Stomach (tissue), 9 donors: ENCODE data around the gene FRMD4B. TPM values are rescaled to one million over a fixed set of nuclear protein-coding genes. Genes with fewer than 3 reads are reported as not detected.

ENCODE experiments used
- DNase-seq, 2 donors: peaks; one replicate each; pipeline versions ENCODE4 v3.0.0 to v3.0.0-alpha.2; 2013 to 2019
- H3K27ac ChIP-seq, 5 donors: fragments of 200-600 bp in 4 of 5; sonication (generic) in 4 of 5; one replicate each; pipeline ENCODE4 v1.5.1; 2013 to 2019; ENCODE audit warnings: mild to moderate bottlenecking in 1 of 5, moderate library complexity in 1 of 5
- H3K27me3 ChIP-seq, 3 donors: fragments of 200-600 bp; sonication (generic); one replicate each; pipeline ENCODE4 v1.5.1; 2017 to 2019; ENCODE audit warnings: mixed run types in 1 of 3
- H3K36me3 ChIP-seq, 4 donors: fragments of 200-600 bp; sonication (generic); 1 replicate in 3 of 4; 2 replicates in 1 of 4; pipeline ENCODE4 v1.5.1; 2016 to 2019
- H3K4me1 ChIP-seq, 4 donors: fragments of 200-600 bp; sonication (generic); one replicate each; pipeline ENCODE4 v1.5.1; 2016 to 2019
- H3K4me3 ChIP-seq, 4 donors: fragments of 200-600 bp; sonication (generic) in 3 of 4; one replicate each; pipeline ENCODE4 v1.5.1; 2016 to 2019; ENCODE audit warnings: mild to moderate bottlenecking in 1 of 4
- H3K9me3 ChIP-seq, 4 donors: fragments of 200-600 bp; sonication (generic); one replicate each; pipeline ENCODE4 v1.5.1; 2016 to 2019
- CTCF ChIP-seq, 7 experiments: fragments of 450-650 bp in 4 of 7; fragments of 200-600 bp in 3 of 7; sonication (generic) in 3 of 7; IDR thresholded peaks; one replicate each; pipeline ENCODE4 v1.5.1; 2016 to 2019; ENCODE audit warnings: antibody characterized with exemption in 7 of 7, control low read depth in 2 of 7, mild to moderate bottlenecking in 1 of 7
- EP300 ChIP-seq: sonication (generic); formaldehyde crosslinking; IDR thresholded peaks from one replicate; pipeline ENCODE4 v1.6.1; 2017; ENCODE audit warnings: antibody characterized with exemption
- POLR2A ChIP-seq, 4 donors: fragments of 450-650 bp; IDR thresholded peaks; one replicate each; pipeline ENCODE4 v1.6.1; 2016; ENCODE audit warnings: antibody characterized with exemption in 4 of 4, control low read depth in 2 of 4, mild to moderate bottlenecking in 1 of 4, moderate library complexity in 1 of 4
- POLR2AphosphoS5 ChIP-seq, 3 donors: sonication (generic); formaldehyde crosslinking; IDR thresholded peaks; one replicate each; pipeline ENCODE4 v1.6.1; 2016; ENCODE audit warnings: antibody characterized with exemption in 3 of 3
- WGBS, 5 donors: extraction: QIAGEN DNeasy Blood & Tissue Kit in 3 of 5; methylation state at CpG; one replicate each; pipeline versions ENCODE4 v1.1.5 to v1.1.7; 2013 to 2018; 5-methylcytosine and 5-hydroxymethylcytosine counted together
- intact Hi-C: fragments of 100-400 bp; cut with DNase I; formaldehyde crosslinking; loops from one replicate; pipeline ENCODE4 v1.15.1; 2023; ENCODE audit warnings: low total_unique reads
- polyA plus RNA-seq, 3 donors: library from polyadenylated mRNA; stranded (reverse); fragments of 200-250 nt; gene quantifications; one replicate each; pipeline ENCODE4 v1.2.3, GENCODE V29; 2013
- total RNA-seq, 5 donors: library from RNA; depleted of rRNA; stranded (reverse); fragments of >200 nt; gene quantifications; one replicate each; pipeline versions ENCODE4 v1.1.0 to v1.2.3, GENCODE V29; 2014 to 2016
- donor health status: healthy with polysubstance abuse.
- donor health status: Bipolar disorder and iron deficiency.
- donor health status: healthy.

FRMD4B gene
- total and polyA plus RNA-seq, 8 donors, result 5.2 to 35.6 (median 21.0) TPM

GRCh38 chr3:69420781-69421520 lies 35.1 kb upstream of the FRMD4B start:
- intact Hi-C loops, result no loop called here
- no peak overlapping the region for H3K27ac ChIP-seq

DNA sequence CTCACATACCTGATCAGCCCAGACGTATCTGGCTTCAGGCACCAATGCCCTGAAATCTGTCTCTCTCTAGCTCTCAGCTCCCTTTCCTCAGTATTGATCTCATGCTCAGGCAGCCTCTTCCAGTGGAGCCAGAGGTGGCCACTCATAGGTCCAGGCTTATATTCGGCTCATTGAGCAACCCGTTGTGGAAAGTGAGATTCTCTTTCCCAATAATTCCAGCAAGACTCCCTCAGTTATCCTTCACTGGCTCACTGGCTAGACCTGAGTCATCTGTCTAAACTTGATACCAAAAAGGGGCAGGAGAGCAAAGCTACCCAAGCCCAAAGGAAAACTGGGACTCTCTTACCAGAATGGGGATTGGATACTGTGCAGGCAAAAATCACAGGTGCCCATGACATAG lies 33.4 kb upstream of the FRMD4B start:
- Histone ChIP-seq H3K36me3 (no peaks in the 10 kb centered on the region), H3K4me1 (no peaks in the 10 kb centered on the region), H3K27ac (no peak overlapping the region), H3K9me3 (no peaks in the 10 kb centered on the region), H3K27me3 (no peaks in the 10 kb centered on the region), H3K4me3 (no peak overlapping the region)
- intact Hi-C loops, result no loop called here
- WGBS, 5 donors, result 71 to 99% (median 89%) methylated on average over 3 of the region's 3 CpGs
- TF ChIP-seq POLR2A (IDR thresholded peaks at IDR 0.05) (no peak), EP300 (no peak), POLR2AphosphoS5 (IDR thresholded peaks at IDR 0.05) (no peak), CTCF (IDR thresholded peaks at IDR 0.05) (no peak)
- DNase-seq, result no peak

More at GRCh38 chr3:69420781-69421520, 35.1 kb upstream of the FRMD4B start:
- Histone ChIP-seq H3K4me1 (no peaks in the 10 kb centered on the region), H3K27me3 (no peaks in the 10 kb centered on the region), H3K9me3 (no peaks in the 10 kb centered on the region), H3K36me3 (no peaks in the 10 kb centered on the region), H3K4me3 (no peak overlapping the region)
- no peak for TF ChIP-seq EP300
- no peak for TF ChIP-seq POLR2A (IDR thresholded peaks at IDR 0.05)
- TF ChIP-seq POLR2AphosphoS5 (IDR thresholded peaks at IDR 0.05), result no peak
- no peak for TF ChIP-seq CTCF (IDR thresholded peaks at IDR 0.05)
- 66 to 81% (median 71%) methylated on average over 5 of the region's 5 CpGs for whole genome bisulfite sequencing, 5 donors
- no peak for DNase-seq

GRCh38 chr3:69417541-69418078 lies 31.7 kb upstream of the FRMD4B start:
- Histone ChIP-seq H3K27ac (no peak overlapping the region), H3K27me3 (no peaks in the 10 kb centered on the region), H3K9me3 (no peaks in the 10 kb centered on the region), H3K4me3 (no peak overlapping the region), H3K4me1 (no peaks in the 10 kb centered on the region), H3K36me3 (no peaks in the 10 kb centered on the region)
- intact Hi-C loops, result no loop called here
- no peak for DNase-seq
- WGBS, 5 donors, result 90 to 97% (median 95%) methylated on average over 4 to 5 of the region's 5 CpGs
- TF ChIP-seq CTCF (IDR thresholded peaks at IDR 0.05) (no peak), POLR2A (IDR thresholded peaks at IDR 0.05) (no peak), POLR2AphosphoS5 (IDR thresholded peaks at IDR 0.05) (no peak), EP300 (no peak)

DNA sequence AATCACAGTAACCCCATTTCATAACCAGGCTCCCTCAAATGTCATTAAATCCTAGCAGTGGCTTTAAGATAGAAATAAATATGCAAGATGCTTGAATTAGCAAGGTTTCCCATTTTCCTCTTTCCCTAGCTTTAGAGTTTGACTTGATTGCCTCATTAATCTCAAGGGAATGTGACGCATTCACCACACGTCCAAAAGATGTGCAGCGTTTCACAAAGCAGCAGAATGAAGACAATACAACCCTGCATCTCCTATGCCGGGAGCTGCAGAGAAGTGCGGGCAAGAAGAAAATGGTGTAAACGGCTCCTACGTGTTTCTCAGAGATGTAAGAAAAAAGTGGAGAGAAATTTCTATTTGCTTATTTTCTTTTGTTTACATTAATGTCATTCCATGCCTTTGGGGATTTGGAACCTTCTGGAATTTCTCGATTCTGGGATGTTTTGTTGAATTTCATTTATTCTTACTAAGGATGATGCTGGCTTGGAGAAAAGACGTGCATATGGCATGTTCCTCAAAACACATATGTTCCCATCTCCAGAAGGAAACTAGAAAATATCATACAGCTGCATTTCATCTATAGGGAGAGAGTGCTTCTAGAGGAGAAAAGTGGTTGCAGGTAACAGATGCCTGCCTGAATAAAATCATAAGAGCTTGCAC lies 27.8 kb upstream of the FRMD4B start:
- H3K36me3 ChIP-seq, result no peaks in the 10 kb centered on the region
- no peaks in the 10 kb centered on the region for H3K4me1 ChIP-seq
- DNase-seq, result no peak
- no peak overlapping the region for H3K4me3 ChIP-seq
- 44 to 55% (median 50%) methylated on average over 9 of the region's 9 CpGs for WGBS, 5 donors
- H3K27me3 ChIP-seq, result peaks cover 0 to 6% (median 0%) of the 10 kb centered on the region in 3 donors
- intact Hi-C loops, result loop anchor here (5.0 kb wide), 1 partner anchor 251 kb away; no protein-coding TSS in a partner anchor
- H3K9me3 ChIP-seq, result no peaks in the 10 kb centered on the region
- no peak for TF ChIP-seq POLR2AphosphoS5 (IDR thresholded peaks at IDR 0.05)
- no peak for TF ChIP-seq CTCF (IDR thresholded peaks at IDR 0.05)
- no peak for TF ChIP-seq POLR2A (IDR thresholded peaks at IDR 0.05)
- TF ChIP-seq EP300, result no peak
- no peak overlapping the region for H3K27ac ChIP-seq
